HCEC 1CT (cell line): ENCODE data around the gene SHB.
A peak's percentile ranks its signal among the peaks of the same experiment; 100 is the strongest.
"Not testable (repeated sequence)": the region's sequence is repeated elsewhere in the genome, so short reads cannot be mapped to it uniquely, and the experiment has no call there.

ENCODE experiments used
- DNase-seq: peaks from one replicate; pipeline ENCODE4 v3.0.0-alpha.2; 2017

SHB gene

DNA sequence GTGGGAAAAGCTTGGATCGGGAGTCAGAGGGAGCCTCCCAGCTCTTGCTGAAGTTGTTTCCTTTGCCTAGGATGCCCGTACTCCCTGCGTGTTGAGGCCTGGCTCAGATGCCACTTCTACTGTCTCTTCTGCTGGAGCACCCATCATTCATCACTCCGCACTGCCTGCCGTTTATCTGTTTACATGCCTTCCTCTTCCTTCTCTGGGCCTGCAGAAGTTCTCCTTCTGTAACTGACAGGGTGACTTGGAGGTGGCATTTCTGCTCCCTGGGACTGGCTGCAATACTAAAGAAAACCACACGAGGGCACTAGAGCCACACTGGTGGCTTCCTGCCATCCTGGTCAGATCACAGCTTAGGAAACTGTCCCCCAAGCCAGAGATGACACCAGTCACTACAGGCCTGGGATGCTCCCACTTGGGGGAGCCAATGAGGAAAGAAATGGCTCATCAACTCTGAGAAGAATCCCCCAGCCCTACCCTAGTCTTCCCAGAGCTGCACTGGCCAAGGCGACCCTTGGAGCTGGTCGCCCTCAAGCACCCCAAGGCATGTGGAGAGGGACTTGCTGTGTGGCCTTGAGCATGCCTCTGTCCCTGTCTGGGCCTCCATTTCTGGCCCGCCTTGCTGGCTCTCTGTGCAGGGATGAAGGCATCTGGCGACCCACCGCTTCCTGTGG lies 155.4 kb downstream of the SHB start:
- DNase-seq: peak; percentile 48

DNA sequence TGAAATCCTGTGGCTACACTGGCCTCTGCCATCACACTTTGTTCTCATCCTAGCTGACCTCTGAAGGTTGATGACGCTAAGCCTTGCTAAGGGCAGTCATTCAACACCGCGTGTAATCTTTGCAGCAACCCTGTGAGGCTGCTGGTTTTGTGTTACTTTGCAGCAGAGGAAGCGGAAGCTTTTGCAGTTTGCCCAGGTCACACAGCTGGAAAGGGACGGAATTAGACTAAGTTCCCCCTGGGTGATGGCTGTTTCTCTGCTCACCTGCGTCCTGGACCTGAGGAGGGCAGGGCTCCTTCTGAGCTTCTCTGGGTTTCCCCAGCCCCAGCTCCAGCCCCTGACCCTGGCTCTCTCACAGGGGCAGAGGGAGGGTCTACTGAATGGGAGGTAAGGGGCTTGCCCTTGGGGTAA lies 157.8 kb downstream of the SHB start:
- no peak for DNase-seq

DNA sequence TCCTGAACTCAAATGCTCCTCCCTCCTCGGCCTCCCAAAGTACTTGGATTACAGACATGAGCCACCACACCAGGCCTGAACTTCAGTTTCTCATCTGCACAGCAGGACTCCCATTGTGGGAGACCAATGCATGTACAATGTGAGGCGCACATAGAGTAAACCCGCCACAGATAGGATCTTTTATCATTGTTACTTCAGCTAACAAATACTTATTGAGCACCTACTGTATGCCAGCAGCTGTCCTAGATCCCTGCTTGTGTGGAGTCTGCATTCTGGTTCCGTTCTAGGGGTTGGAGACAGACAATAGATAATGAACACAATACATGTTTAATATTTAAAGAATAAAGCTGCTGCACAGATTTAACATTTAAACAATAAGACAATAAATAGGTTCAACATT lies 158.8 kb downstream of the SHB start:
- DNase-seq: no peak

DNA sequence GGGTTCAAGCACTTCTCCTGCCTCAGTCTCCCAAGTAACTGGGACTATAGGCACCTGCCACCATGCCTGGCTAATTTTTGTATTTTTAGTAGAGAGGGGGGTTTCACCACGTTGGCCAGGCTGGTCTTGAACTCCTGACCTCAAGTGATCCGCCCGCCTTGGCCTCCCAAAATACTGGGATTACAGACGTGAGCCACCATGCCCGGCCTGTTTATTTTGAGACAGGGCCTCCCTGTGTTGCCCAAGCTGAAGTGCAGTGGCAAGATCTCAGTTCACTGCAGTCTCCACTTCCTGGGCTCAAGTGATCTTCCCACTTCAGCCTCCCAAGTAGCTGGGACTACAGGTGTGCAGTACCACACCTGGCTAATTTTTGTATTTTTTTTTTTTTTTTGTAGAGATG lies 159.2 kb downstream of the SHB start:
- DNase-seq: not testable (repeated sequence)

DNA sequence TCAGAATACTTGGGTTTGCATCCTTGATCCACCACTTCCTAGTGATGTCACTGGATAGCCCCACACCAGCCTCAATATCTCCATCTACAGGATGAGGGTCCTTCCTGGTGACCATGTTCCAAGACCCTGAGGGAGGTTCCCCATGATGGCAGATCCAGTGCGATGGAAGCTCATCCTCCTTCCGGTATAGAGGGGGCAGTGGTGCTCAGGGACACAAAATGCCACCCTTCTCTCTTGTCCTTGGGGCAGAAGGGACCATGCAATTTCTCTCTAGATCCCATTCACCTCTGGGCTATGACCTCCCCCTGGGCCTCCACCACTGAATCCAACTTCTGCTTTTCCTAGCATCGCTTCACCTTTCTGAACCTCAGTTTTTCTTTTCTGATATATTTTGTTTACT lies 159.7 kb downstream of the SHB start:
- DNase-seq: no peak

DNA sequence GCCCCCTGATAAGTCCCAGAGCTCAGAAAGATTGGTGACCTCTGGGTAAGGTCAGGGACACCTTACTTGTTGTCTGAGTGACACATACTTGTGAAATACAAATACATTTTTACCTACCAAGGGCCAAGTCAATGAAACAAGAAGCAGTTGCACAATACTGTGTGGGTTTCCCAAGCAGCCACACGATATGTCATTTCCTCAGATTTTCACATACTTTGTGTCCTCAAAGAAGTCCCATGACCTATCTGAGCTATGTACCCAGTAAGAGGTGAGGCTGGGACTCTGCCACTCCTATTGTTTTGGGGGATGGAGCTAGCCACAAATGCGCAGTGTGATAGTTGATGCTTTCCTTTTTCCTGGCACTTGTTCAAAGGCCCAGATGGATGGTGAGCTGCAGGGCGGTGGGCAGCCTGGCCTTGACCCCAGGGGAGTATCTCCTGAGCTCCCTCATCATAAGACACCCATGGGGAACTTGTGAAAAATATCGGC lies 160.3 kb downstream of the SHB start:
- peak; percentile 39 for DNase-seq

DNA sequence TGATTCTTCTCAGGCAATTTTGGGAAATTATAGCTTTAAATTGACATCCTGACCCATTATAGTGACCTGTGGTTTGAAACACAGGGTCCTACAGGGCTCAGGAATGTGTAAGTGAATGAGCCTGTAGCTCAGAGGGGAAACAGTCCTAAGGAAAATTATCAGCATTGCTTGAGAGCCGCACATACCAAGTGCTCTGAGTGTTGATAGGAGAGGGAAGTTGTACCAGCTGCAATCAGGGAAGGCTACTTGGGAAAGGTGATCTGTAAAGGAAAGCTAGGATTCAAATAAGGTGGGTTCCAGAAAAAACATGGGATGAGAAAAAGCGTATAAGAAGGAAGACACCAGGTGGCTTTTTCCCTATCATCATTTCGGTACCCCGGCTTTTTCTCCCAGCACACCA lies 160.7 kb downstream of the SHB start:
- DNase-seq: no peak

DNA sequence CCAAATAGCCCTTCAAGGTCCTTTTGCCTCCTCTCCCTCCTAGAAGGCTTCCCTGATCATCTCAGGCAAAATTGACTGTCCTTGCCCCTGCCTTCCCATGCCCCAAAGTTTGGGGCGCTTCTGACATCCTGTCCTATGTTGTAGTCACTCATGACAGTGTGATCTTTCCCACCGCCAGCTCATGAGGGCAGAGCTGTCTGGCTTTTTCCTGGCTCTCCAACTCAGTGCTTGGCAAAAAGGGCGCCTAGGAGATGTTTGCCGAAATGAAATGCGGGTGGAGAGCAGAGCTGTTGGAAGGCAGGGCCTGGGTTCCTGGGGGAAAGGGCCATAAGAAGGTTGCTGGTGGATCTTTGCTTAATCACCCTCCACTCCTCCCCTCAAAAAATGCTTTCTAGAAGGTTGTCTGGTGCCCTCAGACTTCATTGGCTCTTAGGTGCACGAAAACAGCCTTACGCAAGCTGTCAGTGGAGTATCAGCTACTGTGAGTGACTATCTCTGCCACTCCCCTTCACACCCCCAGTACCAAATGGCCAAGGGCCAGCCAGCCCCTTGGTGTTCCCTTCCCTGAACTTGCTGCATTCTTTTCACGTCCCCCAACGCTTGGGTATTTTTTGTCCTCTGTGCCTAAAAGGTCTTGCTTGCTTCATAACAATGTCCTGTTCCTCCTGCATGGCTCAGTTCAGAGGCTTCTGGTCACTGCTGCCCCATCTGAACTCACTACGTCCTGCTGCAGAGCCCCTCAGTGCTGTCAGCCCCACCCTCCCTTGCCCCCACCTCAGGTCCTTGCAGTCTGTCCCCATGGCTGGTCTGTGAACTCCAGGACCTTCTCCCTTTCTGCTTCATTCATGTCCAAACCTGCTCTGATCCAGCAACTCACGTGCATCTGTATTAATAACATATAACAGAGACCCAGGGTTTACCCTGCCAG lies 162.5 kb downstream of the SHB start:
- DNase-seq: no peak

DNA sequence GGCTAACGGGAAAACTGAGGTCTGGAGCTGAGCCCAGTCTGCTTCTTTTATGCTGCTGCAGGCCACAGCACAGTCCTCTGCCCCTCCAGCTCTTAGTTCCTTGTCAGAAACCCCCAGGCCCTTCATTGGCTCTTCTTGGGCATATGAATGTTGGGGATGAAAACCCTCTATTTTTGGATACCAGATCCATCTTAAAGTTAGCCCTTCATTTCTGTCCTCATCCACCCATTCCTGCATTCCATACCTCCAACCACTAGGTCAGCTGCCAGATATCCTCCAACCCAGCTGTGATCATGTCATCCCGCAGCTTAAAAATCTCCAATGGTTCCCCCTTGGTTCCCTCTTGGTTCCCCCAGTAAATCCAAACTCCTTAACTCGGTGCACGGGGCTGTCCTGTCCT lies 163.3 kb downstream of the SHB start:
- no peak for DNase-seq

DNA sequence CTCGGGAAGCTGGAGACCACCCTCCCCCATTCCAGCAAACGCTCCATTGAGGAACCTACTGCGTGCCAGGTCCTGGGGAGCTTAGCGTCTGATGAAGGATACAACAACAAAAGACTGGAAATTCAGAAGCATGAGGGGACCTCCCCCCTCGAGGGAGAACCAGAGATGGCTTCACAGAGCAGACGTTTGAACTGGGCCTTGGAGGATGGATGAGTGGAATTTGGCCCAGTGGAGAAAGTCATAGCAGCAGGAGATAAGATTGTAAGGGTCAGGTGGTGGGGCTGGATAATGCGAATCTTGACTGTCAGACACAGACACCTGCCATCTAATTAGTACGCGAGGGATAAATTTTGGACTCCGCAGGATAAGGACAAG lies 163.9 kb downstream of the SHB start:
- no peak for DNase-seq

DNA sequence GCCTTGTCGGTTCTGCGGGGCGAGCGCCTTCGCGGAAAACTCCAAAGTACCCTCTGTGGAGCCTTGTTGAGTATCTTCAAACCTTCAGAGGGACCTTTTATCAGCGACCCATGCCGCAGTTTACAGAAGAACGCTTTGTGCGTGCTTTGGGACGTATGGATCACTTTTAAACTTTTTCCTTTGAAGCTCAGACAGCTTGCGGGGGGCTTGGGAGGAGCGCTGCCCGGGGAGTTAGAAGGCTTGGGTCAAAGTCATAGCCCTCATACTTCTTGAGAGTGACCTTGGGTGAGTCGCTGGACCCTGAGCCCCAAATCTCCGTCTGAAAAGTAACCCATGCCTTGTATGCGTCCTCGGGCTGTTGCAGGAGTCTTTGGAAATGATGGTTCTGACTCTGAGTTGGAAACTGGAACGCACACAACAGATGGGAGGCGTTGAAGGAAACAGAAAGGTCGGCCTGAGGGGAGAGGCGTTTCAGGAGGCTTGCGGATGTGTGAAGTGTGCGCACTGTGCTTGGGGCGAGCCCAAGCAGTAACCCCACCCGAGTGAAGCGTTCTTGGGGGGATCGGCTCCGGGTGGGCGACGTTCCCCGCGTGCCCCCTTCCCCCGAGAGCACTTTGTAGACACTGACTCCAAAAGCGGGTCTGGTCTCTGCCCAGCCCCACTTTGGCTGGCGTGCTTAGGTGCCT lies 164.4 kb downstream of the SHB start:
- DNase-seq: peak; percentile 20

DNA sequence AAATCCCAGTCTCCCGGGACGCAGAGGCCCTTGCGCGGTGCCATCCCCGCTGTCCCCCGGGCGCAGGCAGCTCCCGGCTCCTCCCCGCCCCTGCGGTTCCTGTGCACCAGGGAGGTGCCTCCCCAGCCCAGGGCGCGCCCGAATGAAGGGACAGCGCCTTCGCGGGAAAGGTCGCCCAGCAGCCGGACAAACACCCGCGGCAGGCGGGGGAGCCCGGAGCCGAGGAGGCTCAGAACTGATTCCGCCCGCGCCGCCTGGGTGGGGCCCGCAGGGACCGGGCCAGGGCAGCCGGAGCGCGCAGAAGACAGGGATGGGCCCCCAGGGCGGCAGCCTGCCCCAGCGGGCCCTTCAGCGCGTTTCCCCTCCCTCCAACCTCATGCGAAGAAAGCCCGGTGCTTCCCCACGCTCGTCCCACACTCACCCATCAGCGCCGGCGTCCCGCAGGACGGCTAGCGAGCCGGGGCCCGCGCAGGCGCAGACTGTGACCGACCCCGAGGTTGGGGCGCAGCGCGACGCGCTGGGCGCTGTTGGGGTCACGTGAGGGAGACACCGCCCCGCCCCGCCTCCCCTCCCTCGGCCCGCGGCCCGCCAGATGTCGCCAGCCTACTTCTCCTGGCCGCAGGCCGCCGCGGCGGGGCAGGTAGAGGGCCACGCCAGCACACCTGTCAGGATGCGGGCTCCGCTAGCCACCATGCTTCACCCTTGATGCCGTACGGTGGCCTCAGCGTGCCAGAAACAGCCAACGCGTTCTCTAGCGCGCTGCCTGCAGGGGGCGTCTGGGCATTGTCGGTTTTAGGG lies 165.2 kb downstream of the SHB start, which contains the start of gene SLC25A51:
TSS of gene SLC25A51 (minus strand) at position 481 of the 798 bp plus-strand sequence. CDS start 15,577 bp downstream, outside the sequence.
- DNase-seq: peak; percentile 84

DNA sequence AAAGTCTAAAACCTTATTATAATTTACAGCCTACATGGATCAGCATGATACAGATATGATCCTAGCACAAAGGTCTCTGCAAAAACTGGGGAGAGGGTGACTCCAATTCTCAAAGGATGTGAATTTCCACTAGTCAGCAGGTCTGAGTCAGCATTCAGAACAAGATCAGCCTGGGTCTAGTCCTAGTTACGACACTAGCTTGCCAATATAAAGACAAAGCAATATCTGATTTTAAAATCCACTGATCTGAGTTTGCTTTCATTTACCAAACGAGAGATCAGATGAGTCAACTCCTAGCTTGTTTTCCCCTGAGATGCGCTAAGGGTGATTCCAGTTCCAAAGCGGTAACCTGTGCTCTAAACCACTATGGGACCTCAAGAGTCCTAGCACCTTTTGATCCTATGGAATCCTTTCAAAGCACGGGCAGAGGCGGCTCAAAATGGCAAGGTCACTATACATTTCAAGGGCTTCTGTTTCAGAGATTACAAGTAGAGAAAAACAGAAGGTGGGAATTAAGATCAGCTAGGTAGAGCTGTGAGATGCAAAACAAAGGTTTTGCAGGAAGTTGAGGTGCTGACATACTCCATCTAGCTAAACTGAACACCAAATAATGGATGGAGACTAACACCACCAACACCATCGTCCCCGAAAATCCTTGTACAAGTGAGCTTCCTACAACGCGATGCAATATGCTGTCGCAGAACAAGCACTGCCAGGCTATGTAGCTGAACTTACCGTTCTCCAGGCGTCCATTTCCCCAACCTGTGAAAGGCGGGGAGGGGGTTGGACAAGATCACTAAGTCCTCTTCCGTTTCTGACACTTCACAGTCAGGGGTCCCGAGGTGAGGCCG lies 166.0 kb downstream of the SHB start:
- peak; percentile 55 for DNase-seq

DNA sequence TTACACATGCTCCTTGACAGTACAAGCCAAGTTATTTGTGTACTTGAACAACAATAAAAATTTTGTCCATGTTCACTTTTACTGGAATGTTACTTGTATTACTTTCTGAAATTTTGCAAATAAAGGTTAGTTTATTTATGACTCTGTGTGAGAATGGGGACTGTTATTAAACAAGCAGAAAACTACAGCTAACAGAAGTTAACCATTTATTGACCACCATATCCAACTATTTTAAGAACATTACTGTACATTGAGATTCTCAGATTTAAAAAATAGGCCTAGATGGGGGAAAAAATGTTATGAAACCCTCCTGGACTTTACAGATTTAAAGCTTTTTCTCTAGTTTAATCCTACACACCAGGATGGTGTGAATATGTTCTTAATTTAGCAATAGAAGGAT lies 166.9 kb downstream of the SHB start:
- no peak for DNase-seq

DNA sequence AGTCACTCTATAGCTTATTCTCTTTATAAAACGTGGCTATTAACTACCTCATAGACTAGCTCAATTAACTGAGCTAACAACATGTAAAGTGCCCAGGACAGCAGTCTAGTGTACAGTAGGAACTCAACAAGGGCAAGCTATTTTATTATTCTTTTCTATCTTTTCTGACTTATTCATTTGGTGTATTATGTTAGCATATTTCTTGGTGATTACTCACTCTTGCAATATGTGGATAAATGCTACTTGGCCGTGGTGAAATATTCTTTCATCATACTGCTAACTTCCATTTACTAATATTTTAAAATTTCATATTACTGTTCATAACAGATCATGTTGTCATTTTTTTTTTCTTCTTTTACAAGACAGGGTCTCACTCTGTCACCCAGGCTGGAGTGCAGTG lies 170.0 kb downstream of the SHB start:
- peak; percentile 77 for DNase-seq

DNA sequence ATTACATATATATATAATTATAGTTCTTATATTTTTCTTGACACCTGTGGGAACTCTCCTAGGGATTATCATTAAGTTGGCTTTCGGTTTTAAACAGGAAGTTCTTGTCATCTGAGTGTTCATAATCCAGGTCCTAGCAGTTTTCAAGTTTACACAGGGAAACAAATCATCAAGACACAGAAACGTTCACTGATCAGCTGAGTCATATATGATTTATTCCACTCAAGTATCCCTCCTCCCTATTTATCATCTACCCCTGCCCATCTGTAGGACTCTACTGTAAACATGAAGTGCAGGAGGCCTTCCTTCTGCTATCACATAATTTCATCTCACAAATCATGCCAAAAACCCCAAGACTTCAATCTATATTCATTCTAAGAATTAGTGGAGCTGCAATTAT lies 171.4 kb downstream of the SHB start:
- DNase-seq: peak; percentile 63

DNA sequence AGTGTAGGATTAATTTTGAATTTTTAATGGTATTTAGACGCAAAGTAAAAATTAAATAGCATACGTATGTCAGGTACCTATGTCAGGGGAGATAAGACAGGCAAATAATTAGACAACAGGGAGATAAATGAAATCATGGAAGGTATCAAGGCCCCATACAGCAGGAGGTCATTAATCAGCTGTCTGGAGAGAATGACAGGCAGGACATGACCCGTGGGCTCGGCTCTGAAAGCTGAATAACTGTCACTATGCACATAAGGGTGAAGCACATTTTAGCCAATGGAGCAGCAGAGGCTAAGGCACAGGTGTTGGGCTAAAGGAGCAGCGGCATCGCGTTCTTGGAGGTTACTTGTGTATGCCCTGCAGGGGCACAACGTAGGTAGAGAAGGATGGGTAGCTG lies 177.0 kb downstream of the SHB start:
- DNase-seq: no peak

DNA sequence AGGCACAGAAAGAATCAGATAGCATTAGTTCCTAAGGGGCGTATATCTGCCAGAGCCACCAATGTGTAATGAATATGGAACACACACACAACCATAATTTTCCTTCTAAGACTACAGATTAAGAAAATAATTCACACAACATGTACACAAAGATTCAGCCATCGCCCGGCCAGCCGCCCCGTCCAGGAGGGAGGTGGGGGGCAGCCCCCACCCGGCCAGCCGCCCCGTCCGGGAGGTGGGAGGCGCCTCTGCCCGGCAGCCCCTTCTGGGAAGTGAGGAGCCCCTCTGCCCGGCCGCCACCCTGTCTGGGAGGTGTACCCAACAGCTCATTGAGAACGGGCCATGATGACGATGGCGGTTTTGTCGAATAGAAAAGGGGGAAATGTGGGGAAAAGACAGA lies 178.0 kb downstream of the SHB start:
- DNase-seq: not testable (repeated sequence)

DNA sequence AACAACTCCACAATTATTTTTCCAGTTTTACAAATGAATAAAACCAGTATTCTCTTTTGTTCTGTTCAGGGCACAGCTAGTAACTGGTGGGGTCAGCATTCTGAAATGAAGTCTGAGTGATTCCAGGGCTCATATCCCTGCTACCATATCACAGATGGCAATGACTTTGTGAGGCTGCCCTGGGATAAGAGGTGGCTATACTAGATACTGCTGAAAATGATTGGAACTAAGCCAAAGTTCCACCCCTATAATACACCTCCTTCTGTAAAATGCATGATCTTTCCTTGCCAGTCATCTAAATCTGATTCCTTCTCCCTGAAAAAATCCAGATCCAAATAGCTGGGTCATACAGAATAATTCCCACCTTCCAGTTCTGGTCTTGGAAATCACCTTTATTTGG lies 179.5 kb downstream of the SHB start:
- DNase-seq: no peak

DNA sequence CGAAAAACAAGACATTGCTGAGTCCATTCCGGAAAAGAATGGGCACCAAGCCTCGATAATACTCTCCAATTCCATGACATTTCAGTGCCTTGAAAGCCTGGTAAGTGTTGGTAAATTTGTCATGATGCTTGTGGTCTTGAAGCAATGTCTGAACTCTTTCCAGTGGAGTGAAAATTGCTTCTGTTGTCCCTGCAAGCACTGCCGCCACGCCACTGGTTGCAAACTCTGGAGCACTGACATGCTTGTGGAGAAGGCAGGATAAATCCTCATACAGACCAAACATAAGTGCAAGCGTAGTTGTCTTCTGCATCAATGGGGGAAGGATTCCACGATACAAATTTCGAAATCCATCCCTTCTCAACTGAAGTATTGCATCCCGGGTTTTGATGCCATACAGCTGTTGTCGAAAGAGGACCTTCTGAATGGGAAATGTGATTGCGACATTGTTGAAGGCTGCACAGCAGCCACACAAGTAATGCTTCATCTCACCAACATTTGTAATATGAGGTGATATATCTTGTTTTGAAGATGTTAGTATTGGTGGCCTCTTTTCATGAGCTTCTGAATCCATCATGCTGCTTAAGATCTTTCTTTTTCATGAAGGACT lies 180.9 kb downstream of the SHB start:
- DNase-seq: peak; percentile 61

DNA sequence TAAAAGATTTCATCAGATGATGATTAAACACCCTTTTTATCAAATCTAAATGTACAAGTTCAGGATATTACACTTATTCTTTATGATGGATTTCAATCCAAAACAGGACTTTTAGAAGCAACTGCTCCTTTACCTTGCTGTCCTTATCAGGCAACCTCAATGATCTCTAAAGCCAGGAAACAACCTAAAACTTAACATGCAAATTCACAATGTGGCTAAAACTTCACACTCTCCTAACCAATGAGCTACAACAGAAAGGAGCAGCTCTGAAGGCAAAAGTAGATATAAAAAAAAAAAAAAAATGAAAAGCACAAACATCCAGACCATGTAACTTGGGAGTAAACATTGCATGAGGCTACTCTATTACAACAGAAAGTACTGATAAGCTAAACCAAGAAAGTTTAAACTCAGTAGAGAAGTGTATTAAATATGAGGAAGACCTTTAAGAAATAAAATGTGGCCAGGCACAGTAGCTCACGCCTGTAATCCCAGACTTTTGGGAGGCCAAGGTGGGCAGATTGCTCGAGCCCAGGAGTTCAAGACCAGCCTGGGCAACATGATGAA lies 188.0 kb downstream of the SHB start:
- no peak for DNase-seq
